HepG2 (cell line): Measurements from ENCODE around the gene PHLDB1. TPM values are rescaled to one million over a fixed set of nuclear protein-coding genes. Genes with fewer than 3 reads are reported as not detected.
A peak's percentile ranks its signal among the peaks of the same experiment; 100 is the strongest.

Experiments used
- CHD4 ChIP-seq: fragments of 200-600 bp; sonication (generic); IDR thresholded peaks from 2 replicates; pipeline ENCODE4 v1.7.0; 2017; ENCODE audit warnings: mild to moderate bottlenecking, low read length, borderline replicate concordance
- FLYWCH1 ChIP-seq: sonication (generic); formaldehyde crosslinking; IDR thresholded peaks from 2 replicates; pipeline ENCODE4 v1.8.1; 2023; ENCODE audit warnings: mild to moderate bottlenecking, missing genetic modification reagents
- GLI4 ChIP-seq: sonication (generic); formaldehyde crosslinking; IDR thresholded peaks from 2 replicates; pipeline ENCODE4 v1.5.1; 2020; ENCODE audit warnings: missing genetic modification reagents, mild to moderate bottlenecking, moderate library complexity, borderline replicate concordance
- HDAC6 ChIP-seq: fragments of 200-600 bp; sonication (generic); IDR thresholded peaks from 2 replicates; pipeline ENCODE4 v1.7.0; 2017; ENCODE audit warnings: mild to moderate bottlenecking, antibody characterized with exemption, low read length, low read depth
- HES4 ChIP-seq: sonication (generic); formaldehyde crosslinking; IDR thresholded peaks from 2 replicates; pipeline ENCODE4 v1.9.0; 2021; ENCODE audit warnings: mild to moderate bottlenecking, missing genetic modification reagents, borderline replicate concordance
- HNRNPL ChIP-seq: fragments of 200-400 bp; formaldehyde crosslinking; IDR thresholded peaks from 2 replicates; pipeline ENCODE4 v1.6.1; 2017; ENCODE audit warnings: mild to moderate bottlenecking, low read depth, low read length
- HNRNPUL1 ChIP-seq: fragments of 200-400 bp; formaldehyde crosslinking; IDR thresholded peaks from 2 replicates; pipeline ENCODE4 v1.6.1; 2017; ENCODE audit warnings: low read depth, mild to moderate bottlenecking, low read length, moderate library complexity
- JUNB ChIP-seq: sonication (generic); formaldehyde crosslinking; IDR thresholded peaks from 2 replicates; pipeline ENCODE4 v1.8.0; 2022; ENCODE audit warnings: missing genetic modification reagents, mild to moderate bottlenecking, borderline replicate concordance
- LCORL ChIP-seq, 2 experiments: fragments of 450-650 bp in 1 of 2; sonication (generic) in 1 of 2; formaldehyde crosslinking in 1 of 2; IDR thresholded peaks; 2 replicates each; pipeline versions ENCODE4 v1.5.0 to v1.6.1; 2017 to 2020; ENCODE audit warnings: antibody characterized with exemption in 1 of 2, missing genetic modification reagents in 1 of 2
- RCOR2 ChIP-seq: IDR thresholded peaks from 2 replicates; pipeline ENCODE4 v1.6.1; 2016; ENCODE audit warnings: missing biosample characterization, missing genetic modification reagents
- TEAD3 ChIP-seq: optimal IDR thresholded peaks from 2 replicates; pipeline ENCODE3; 2016; ENCODE audit warnings: borderline replicate concordance
- TFDP2 ChIP-seq: sonication (generic); formaldehyde crosslinking; IDR thresholded peaks from 2 replicates; pipeline ENCODE4 v1.4.0; 2020; ENCODE audit warnings: missing genetic modification reagents
- TRIM22 ChIP-seq: fragments of 450-650 bp; IDR thresholded peaks from 2 replicates; pipeline ENCODE4 v1.6.1; 2017
- ZFY ChIP-seq: sonication (generic); formaldehyde crosslinking; IDR thresholded peaks from 2 replicates; pipeline ENCODE4 v1.4.0; 2020; ENCODE audit warnings: missing genetic modification reagents
- ZNF232 ChIP-seq: sonication (generic); formaldehyde crosslinking; IDR thresholded peaks from 2 replicates; pipeline ENCODE4 v1.4.0; 2020; ENCODE audit warnings: missing genetic modification reagents, borderline replicate concordance
- ZNF564 ChIP-seq: sonication (generic); formaldehyde crosslinking; IDR thresholded peaks from 2 replicates; pipeline ENCODE4 v1.8.1; 2023; ENCODE audit warnings: mild to moderate bottlenecking, missing genetic modification reagents
- ZNF644 ChIP-seq: IDR thresholded peaks from 2 replicates; pipeline ENCODE4 v1.6.1; 2016; ENCODE audit warnings: low read depth
- polyA plus RNA-seq, 8 experiments: library from polyadenylated mRNA; depleted of rRNA in 3 of 8; stranded (reverse) in 7 of 8; unstranded in 1 of 8; fragments of >200 nt; fragmentation: Illumina TruSeq in 4 of 8; extraction: Trizol in 4 of 8; gene quantifications; 2 replicates each; pipeline versions ENCODE4 v1.2.1 to v1.2.3, GENCODE V29; 2011 to 2016; ENCODE audit warnings: low read depth in 4 of 8, missing spikeins in 1 of 8, mixed read lengths in 1 of 8; ENCODE audit not compliant: insufficient read depth in 1 of 8
- total RNA-seq, 5 experiments: library from RNA; depleted of rRNA; stranded (reverse); fragments of >200 nt; fragmentation: Illumina TruSeq; extraction: Trizol; gene quantifications; 2 replicates each; pipeline ENCODE4 v1.2.3, GENCODE V29; 2016; ENCODE audit warnings: low read depth in 1 of 5

PHLDB1 gene
- total and polyA plus RNA-seq, 2 of the 13 experiments (the other 11 are each of a cell fraction or from before 2014, with no cell fraction given) = 13.8 to 14.2 TPM

GRCh38 chr11:118623269-118623655, 15.8 kb downstream of the PHLDB1 start (continued):
- TF ChIP-seq ZNF564 = no peak
- no peak for TF ChIP-seq GLI4 (CRISPR knock-in tag)
- TF ChIP-seq HES4 (CRISPR knock-in tag) = no peak
- no peak for TF ChIP-seq HNRNPUL1
- no peak for TF ChIP-seq HDAC6
- no peak for TF ChIP-seq TFDP2
- TF ChIP-seq TRIM22 = no peak
- 0 out of 2 replicates have a peak, but pooled peaks have one; percentile 17 for TF ChIP-seq HNRNPL
- TF ChIP-seq ZNF644 (CRISPR knock-in tag) = no peak
- TF ChIP-seq RCOR2 (CRISPR knock-in tag) = no peak
- TF ChIP-seq JUNB = no peak
- TF ChIP-seq ZFY = peak; percentile 18; the same call in 1 of the 2 replicates
- TF ChIP-seq TEAD3 = peak; percentile 36
- TF ChIP-seq LCORL (IDR thresholded peaks at IDR 0.05) = 0 out of 2 replicates have a peak, but pooled peaks have one; percentile 21
- TF ChIP-seq LCORL (CRISPR knock-in tag; IDR thresholded peaks at IDR 0.05) = no peak
- TF ChIP-seq CHD4 = no peak
- TF ChIP-seq ZNF232 (CRISPR knock-in tag) = no peak
- no peak for TF ChIP-seq FLYWCH1 (CRISPR knock-in tag)
- TF ChIP-seq, all 625 proteins: peak for 8
